Pericardium fibroblast (primary cell): ENCODE data around the gene GMEB2. TPM values are rescaled to one million over a fixed set of nuclear protein-coding genes. Genes with fewer than 3 reads are reported as not detected.

Source experiments
- total RNA-seq: library from RNA; depleted of rRNA; stranded (reverse); fragments of >200 nt; gene quantifications from 2 replicates; pipeline ENCODE4 v1.2.3, GENCODE V29; 2015

The GMEB2 gene
- total RNA-seq = 8.2 and 8.6 TPM in 2 replicates

GRCh38 chr20:63626424-63627128, at the start of gene GMEB2:
TSS of gene GMEB2 (minus strand) at chr20:63627101. CDS start at chr20:63619397, 7,704 bp downstream.

DNA sequence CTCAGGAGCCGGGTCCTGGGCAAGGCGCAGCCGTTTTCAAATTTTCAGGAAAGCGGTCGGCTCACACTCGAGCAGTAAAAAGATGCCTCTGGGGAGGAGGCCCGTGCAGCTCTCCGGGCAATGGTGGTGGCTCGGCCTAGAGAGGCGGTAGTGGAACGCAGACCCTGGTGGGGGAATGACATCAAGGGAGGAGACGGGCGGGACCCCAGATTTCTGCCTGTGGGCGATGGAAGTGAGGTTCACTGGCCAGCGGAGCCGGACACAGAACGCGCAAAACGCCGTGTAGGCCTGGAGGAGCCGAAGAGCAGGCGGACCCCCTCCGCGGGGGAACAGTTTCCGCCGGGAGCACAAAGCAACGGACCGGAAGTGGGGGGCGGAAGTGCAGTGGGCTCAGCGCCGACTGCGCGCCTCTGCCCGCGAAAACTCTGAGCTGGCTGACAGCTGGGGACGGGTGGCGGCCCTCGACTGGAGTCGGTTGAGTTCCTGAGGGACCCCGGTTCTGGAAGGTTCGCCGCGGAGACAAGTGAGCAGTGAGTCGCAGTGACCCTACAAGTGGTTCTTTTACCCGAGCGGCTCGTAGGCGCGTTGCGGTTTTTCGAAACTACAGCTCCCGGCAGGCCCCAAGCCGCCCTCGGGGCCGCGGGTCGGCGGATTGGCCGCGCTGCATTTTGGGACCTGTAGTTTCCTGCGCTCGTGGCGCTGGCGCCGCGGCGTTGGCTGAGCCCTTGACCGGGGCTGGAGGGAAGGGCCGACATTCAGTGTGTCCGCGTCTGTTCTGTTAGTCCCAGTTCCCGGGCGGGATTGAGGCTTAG, 31.2 kb upstream of the GMEB2 start, which contains the start of gene RTEL1:
TSS of gene RTEL1 (plus strand) at position 376 of the 812 bp plus-strand sequence. CDS start 1,091 bp downstream, outside the sequence.

GRCh38 chr20:63653041-63653973, 26.4 kb upstream of the GMEB2 start, which contains the start of gene STMN3:
TSS of gene STMN3 (minus strand) at chr20:63653424. CDS start at chr20:63653345, 79 bp downstream.

GRCh38 chr20:63574156-63574828, 52.6 kb downstream of the GMEB2 start, which contains the start of gene HELZ2:
TSS of gene HELZ2 (minus strand) at chr20:63574239. CDS start at chr20:63572385, 1,854 bp downstream.

GRCh38 chr20:63553933-63554290, 73.0 kb downstream of the GMEB2 start, which contains the start of gene FNDC11:
TSS of gene FNDC11 (plus strand) at chr20:63554159. CDS start at chr20:63555664, 1,505 bp downstream.

DNA sequence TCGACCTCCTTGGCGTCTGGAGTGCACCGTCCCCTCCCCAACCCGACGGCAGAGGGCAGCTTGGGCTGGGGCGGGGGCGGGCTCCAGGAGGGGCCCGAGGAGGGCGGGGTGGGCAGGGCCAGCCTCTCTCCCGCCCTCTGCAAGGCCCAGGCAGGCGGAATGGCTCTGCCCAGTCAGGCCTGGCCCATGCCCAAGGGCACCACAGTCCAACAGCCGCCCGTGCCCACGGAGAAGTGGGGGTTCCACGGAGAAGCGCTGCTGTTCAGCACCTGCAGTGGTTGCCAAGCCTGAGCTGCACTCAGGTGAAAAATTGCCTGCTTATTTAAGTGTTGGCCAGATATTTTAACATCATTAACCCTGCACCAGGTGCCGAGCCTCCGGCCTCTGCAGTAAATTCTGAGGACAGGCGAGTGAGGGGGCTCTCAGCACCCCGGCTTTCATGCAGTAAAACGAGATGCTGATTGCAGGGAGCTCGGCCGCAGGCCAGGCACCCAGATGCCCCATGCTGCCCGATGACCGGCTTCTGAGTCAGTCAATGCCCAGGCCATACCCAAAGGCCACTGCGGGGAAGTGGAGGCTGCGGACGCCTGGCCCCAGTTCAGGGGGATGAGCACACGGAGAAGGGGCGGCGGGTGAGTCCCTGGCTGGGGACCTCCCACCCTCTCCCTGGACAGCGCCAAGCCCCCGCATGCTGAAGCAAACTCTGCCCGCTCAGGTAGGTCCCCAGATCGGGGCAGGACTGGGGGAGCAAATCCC, 79.0 kb downstream of the GMEB2 start, which contains the start of gene SRMS:
TSS of gene SRMS (minus strand) at position 25 of the 756 bp plus-strand sequence. CDS start 286 bp downstream, outside the sequence.

Other genes with a start within 250 kb of the GMEB2 start
- not detected in 2 replicates for gene KCNQ2, start 154.4 kb downstream of the GMEB2 start, total RNA-seq
- 0.09 and 0.35 TPM in 2 replicates for gene EEF1A2, start 128.0 kb downstream of the GMEB2 start, total RNA-seq
- 250 and 270 TPM in 2 replicates for gene PPDPF, start 106.3 kb downstream of the GMEB2 start, total RNA-seq
- gene PTK6, start 89.7 kb downstream of the GMEB2 start, total RNA-seq = not detected in 2 replicates
- not detected in 2 replicates for gene SRMS, start 79.4 kb downstream of the GMEB2 start, total RNA-seq
- 0.12 and 0.85 TPM in 2 replicates for gene FNDC11, start 72.9 kb downstream of the GMEB2 start, total RNA-seq
- 22.2 and 40.4 TPM in 2 replicates for gene HELZ2, start 52.9 kb downstream of the GMEB2 start, total RNA-seq
- gene STMN3, start 26.3 kb upstream of the GMEB2 start, total RNA-seq = 19.7 and 49.7 TPM in 2 replicates
- gene RTEL1, start 31.2 kb upstream of the GMEB2 start, total RNA-seq = 7.2 and 7.3 TPM in 2 replicates
- gene TNFRSF6B, start 69.6 kb upstream of the GMEB2 start, total RNA-seq = 2.6 and 9.3 TPM in 2 replicates
- 25.8 and 31.4 TPM in 2 replicates for gene ARFRP1, start 80.9 kb upstream of the GMEB2 start, total RNA-seq
- gene ZGPAT, start 80.9 kb upstream of the GMEB2 start, total RNA-seq = 11.3 and 17.6 TPM in 2 replicates
- gene LIME1, start 109.6 kb upstream of the GMEB2 start, total RNA-seq = 4.4 and 8.5 TPM in 2 replicates
- gene SLC2A4RG, start 112.7 kb upstream of the GMEB2 start, total RNA-seq = 97.1 and 103 TPM in 2 replicates
- gene ZBTB46, start 204.2 kb upstream of the GMEB2 start, total RNA-seq = 3.4 and 6.4 TPM in 2 replicates
- not detected in 2 replicates for gene ABHD16B, start 234.4 kb upstream of the GMEB2 start, total RNA-seq
- 129 and 137 TPM in 2 replicates for gene TPD52L2, start 238.2 kb upstream of the GMEB2 start, total RNA-seq